AG04450 (cell line): ENCODE data around the gene RIMBP2. TPM values are rescaled to one million over a fixed set of nuclear protein-coding genes. Genes with fewer than 3 reads are reported as not detected.

ENCODE experiments used
- CTCF ChIA-PET: fragments of 300-600, 350-600 bp; formaldehyde crosslinking; extraction: SDS; loops from one replicate; lab custom pipeline; 2022; ENCODE audit warnings: antibody characterized with exemption, inconsistent platforms; lab: Charles Lee
- POLR2A ChIA-PET: fragments of 350-600 bp; formaldehyde crosslinking; extraction: SDS; loops from one replicate; lab custom pipeline; 2021; ENCODE audit warnings: antibody characterized with exemption, inconsistent platforms; lab: Yijun Ruan, JAX
- DNase-seq: peaks from one replicate; pipeline ENCODE4 v3.0.0-alpha.2; 2011; ENCODE audit warnings: low read depth, low spot score
- H3K27ac ChIP-seq: one replicate; pipeline ENCODE4 v1.5.1; 2012; ENCODE audit warnings: low read depth, low read length, control low read depth
- H3K27me3 ChIP-seq: one replicate; pipeline ENCODE4 v1.6.0; 2012; ENCODE audit warnings: low read length; ENCODE audit not compliant: control insufficient read depth, insufficient read depth
- H3K4me3 ChIP-seq: 2 replicates; pipeline ENCODE4 v1.5.1; 2011; ENCODE audit warnings: mild to moderate bottlenecking, low read depth, low read length, control low read depth
- H3K9me3 ChIP-seq: 2 replicates; pipeline ENCODE4 v1.5.1; 2012; ENCODE audit warnings: low read length; ENCODE audit not compliant: control insufficient read depth, insufficient read depth
- CTCF ChIP-seq: IDR thresholded peaks from 2 replicates; pipeline ENCODE4 v1.5.1; 2011; ENCODE audit warnings: low read depth, low read length, control low read depth, inconsistent platforms
- polyA plus RNA-seq: library from polyadenylated mRNA; depleted of rRNA; stranded (reverse); fragments of >200 nt; gene quantifications from 2 replicates; pipeline ENCODE4 v1.2.3, GENCODE V29; 2011

Gene RIMBP2
- polyA plus RNA-seq, 1 experiment, result not detected

GRCh38 chr12:130474599-130475269, 241.4 kb downstream of the RIMBP2 start:
- CTCF ChIA-PET, result no interaction called here

GRCh38 chr12:130473266-130473665, 242.8 kb downstream of the RIMBP2 start:
- TF ChIP-seq CTCF, result no peak
- ChIA-PET CTCF (no interaction called here), POLR2A (no interaction called here)
- H3K27me3 ChIP-seq, result no peaks in the 10 kb centered on the region
- H3K27ac ChIP-seq, result no peak overlapping the region
- peaks cover 89% of the 10 kb centered on the region for H3K9me3 ChIP-seq
- no peak for DNase-seq
- H3K4me3 ChIP-seq, result no peak overlapping the region

More at GRCh38 chr12:130474599-130475269, 241.4 kb downstream of the RIMBP2 start:
- POLR2A ChIA-PET, result no interaction called here
- Histone ChIP-seq H3K27me3 (no peaks in the 10 kb centered on the region), H3K4me3 (no peak overlapping the region), H3K9me3 (peaks cover 89% of the 10 kb centered on the region), H3K27ac (no peak overlapping the region)
- no peak for TF ChIP-seq CTCF
- no peak for DNase-seq

GRCh38 chr12:130470969-130471368, 245.1 kb downstream of the RIMBP2 start:
- Histone ChIP-seq H3K27me3 (no peaks in the 10 kb centered on the region), H3K9me3 (peaks cover 86% of the 10 kb centered on the region), H3K4me3 (no peak overlapping the region), H3K27ac (no peak overlapping the region)
- CTCF ChIA-PET, result no interaction called here
- TF ChIP-seq CTCF, result no peak
- DNase-seq, result no peak
- POLR2A ChIA-PET, result no interaction called here

GRCh38 chr12:130469552-130469951, 246.5 kb downstream of the RIMBP2 start:
- POLR2A ChIA-PET, result no interaction called here
- DNase-seq, result no peak
- CTCF ChIA-PET, result no interaction called here
- no peak for TF ChIP-seq CTCF
- H3K9me3 ChIP-seq, result peaks cover 86% of the 10 kb centered on the region
- H3K4me3 ChIP-seq, result no peak overlapping the region
- no peak overlapping the region for H3K27ac ChIP-seq
- no peaks in the 10 kb centered on the region for H3K27me3 ChIP-seq

- TF ChIP-seq CTCF, result no peak
- Histone ChIP-seq H3K27me3 (no peaks in the 10 kb centered on the region), H3K9me3 (peaks cover 86% of the 10 kb centered on the region), H3K4me3 (no peak overlapping the region), H3K27ac (no peak overlapping the region)
- ChIA-PET CTCF (no interaction called here), POLR2A (no interaction called here)
- DNase-seq, result no peak
These were observed 247.3 kb downstream of the RIMBP2 start for GRCh38 chr12:130468700-130469245.
